HG03196 (cell line): Measurements from ENCODE around the gene ARPC2.
A peak's percentile ranks its signal among the peaks of the same experiment; 100 is the strongest.

Source experiments
- ATAC-seq: cut with Tn5 transposase; IDR thresholded peaks from one replicate; pipeline ENCODE4 v1.9.1; 2021; ENCODE audit not compliant: unreplicated experiment

ARPC2 gene

GRCh38 chr2:218285604-218286003 lies 68.6 kb downstream of the ARPC2 start:
- ATAC-seq = no peak

GRCh38 chr2:218286570-218287459 lies 69.8 kb downstream of the ARPC2 start:
- peak; percentile 62 for ATAC-seq

- ATAC-seq = no peak
These were observed 72.8 kb downstream of the ARPC2 start for GRCh38 chr2:218289639-218290315.

- ATAC-seq = peak; percentile 47
These were observed 73.6 kb downstream of the ARPC2 start for GRCh38 chr2:218290316-218291261.

GRCh38 chr2:218291318-218292047 lies 74.5 kb downstream of the ARPC2 start:
- ATAC-seq = no peak

- peak; percentile 65 for ATAC-seq
These were observed 75.3 kb downstream of the ARPC2 start, which contains the start of gene TMBIM1 for GRCh38 chr2:218292048-218293014. TMBIM1 (minus strand) TSS chr2:218292503; CDS start chr2:218282141, 10,362 bp downstream.

- no peak for ATAC-seq
These were observed 76.9 kb downstream of the ARPC2 start for GRCh38 chr2:218293715-218294429.

GRCh38 chr2:218294430-218295022 lies 77.5 kb downstream of the ARPC2 start:
- ATAC-seq = no peak

- ATAC-seq = no peak
These were observed 78.0 kb downstream of the ARPC2 start for GRCh38 chr2:218295029-218295428.

GRCh38 chr2:218296200-218296599 lies 79.2 kb downstream of the ARPC2 start:
- ATAC-seq = no peak

- no peak for ATAC-seq
These were observed 79.9 kb downstream of the ARPC2 start for GRCh38 chr2:218296847-218297246.

GRCh38 chr2:218298314-218298875 lies 81.4 kb downstream of the ARPC2 start:
- ATAC-seq = no peak

GRCh38 chr2:218300141-218300540 lies 83.2 kb downstream of the ARPC2 start:
- no peak for ATAC-seq

- peak; percentile 74 for ATAC-seq
These were observed 84.3 kb downstream of the ARPC2 start for GRCh38 chr2:218301176-218301819.
